HPDE6-E6E7 (cell line): ENCODE measurements around the gene VWA3B.
A peak's percentile ranks its signal among the peaks of the same experiment; 100 is the strongest.
"Not testable (repeated sequence)": the region's sequence is repeated elsewhere in the genome, so short reads cannot be mapped to it uniquely, and the experiment has no call there.

ENCODE experiments used
- DNase-seq: peaks from one replicate; pipeline ENCODE4 v3.0.0; 2011; ENCODE audit warnings: missing footprints; ENCODE audit errors: extremely low spot score

Gene VWA3B, protein sequence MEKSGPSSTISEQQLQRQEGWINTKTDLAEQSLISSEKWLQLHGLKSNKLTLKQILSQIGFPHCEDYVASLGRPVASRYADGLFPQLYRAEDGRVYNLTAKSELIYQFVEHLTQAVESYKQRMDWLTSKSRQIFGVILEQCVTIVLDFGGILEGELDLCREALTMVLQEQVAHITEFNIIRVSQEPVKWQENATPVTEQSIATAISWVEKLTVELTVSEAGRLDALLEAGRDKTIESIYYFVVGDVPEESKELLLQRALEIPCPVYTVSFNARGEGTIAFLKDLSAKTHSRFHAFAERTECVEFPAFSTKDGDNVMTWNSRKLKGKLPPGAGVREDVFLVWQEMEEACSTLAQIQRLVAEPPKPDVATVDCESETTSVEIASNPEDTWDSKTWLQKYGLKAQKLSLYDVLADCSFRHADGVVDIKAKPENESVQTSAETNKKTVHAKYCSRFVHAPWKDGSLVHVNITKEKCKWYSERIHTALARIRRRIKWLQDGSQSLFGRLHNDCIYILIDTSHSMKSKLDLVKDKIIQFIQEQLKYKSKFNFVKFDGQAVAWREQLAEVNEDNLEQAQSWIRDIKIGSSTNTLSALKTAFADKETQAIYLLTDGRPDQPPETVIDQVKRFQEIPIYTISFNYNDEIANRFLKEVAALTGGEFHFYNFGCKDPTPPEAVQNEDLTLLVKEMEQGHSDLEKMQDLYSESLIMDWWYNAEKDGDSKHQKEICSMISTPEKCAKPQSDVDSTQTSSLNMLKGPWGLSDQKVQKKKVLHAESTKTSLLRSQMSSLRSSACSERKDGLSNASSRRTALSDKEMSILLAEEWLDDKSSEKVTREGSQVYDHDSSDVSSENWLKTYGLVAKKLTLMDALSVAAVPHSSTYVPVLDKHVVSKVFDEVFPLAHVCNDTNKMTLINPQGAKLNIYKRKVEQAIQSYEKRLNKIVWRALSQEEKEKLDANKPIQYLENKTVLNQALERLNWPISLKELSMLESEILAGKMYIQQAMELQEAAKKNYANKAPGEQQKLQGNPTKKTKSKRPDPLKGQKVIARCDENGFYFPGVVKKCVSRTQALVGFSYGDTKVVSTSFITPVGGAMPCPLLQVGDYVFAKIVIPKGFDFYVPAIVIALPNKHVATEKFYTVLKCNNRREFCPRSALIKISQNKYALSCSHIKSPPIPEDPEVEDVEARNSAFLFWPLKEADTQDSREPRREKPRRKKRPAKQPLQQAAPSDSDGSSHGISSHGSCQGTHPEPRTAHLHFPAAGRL (N-terminal part only)

DNA sequence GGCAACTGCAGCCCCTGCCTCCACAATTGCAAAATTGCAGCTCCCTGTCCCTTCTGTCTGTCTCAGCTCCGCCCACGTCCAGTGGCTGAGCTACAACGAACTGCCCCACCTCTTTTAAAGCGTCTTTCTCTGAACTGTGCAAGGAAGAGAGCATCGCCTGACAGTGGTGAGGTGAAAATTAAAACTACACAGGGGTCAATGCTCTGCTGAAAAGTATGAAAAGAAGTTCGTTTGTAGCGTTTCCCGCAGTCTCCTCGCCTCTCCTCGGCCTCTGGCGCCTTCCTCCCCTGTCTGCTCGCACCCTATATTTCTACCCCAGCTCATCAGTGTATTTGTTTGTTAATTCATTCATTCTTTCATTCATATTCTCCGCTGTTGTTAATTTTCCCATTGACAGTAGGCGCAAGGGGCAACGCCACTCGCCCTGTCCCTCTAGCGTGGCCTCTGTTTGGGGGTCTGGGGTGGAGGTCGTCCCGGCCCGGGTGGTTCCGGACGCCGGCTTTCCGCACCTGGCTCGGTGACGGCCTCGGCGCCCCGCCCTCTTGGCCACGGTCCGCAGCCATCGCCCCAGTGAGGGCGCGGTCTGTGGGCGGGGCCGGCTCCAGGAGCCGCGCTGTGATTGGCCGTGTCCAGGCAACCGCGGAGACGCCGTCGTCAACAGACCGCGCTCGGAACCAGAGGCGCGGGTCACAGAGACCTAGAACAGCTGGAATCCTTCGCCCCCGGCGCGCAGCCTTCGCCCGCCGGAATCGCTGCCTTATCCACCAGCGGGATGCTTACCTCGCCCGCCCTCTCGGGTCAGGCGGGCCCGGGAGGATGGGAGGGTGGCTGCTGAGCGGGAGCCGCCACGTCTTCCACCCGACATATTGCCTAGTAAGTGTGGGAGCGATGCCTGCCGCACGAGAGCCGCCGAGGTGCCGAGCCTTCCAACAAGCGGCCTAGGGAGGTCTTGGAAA is at the start of gene VWA3B:
VWA3B (plus strand) TSS at position 677 of the 956 bp plus-strand sequence. CDS start 5,926 bp downstream, outside the sequence.
- DNase-seq: peak; percentile 60

DNA sequence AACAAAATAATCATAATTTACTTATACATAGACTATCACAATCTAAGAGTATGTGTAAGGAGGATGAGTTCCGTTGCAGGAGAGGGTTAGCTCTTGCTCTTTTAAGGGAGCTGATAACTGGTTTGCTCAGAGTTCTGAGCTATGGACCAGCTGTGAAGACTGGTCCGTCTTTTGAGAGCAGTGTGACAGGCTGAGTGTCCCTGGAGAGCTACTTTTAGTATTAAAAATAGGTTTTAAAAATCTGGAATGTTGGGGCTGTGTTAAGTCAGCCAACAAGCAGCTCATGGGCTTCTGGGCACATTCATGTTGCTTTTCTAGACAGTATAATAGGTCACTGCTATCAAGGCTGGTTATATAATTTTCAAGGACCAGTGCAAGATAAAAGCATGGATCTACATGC is 49.8 kb upstream of the VWA3B start:
- DNase-seq: no peak

DNA sequence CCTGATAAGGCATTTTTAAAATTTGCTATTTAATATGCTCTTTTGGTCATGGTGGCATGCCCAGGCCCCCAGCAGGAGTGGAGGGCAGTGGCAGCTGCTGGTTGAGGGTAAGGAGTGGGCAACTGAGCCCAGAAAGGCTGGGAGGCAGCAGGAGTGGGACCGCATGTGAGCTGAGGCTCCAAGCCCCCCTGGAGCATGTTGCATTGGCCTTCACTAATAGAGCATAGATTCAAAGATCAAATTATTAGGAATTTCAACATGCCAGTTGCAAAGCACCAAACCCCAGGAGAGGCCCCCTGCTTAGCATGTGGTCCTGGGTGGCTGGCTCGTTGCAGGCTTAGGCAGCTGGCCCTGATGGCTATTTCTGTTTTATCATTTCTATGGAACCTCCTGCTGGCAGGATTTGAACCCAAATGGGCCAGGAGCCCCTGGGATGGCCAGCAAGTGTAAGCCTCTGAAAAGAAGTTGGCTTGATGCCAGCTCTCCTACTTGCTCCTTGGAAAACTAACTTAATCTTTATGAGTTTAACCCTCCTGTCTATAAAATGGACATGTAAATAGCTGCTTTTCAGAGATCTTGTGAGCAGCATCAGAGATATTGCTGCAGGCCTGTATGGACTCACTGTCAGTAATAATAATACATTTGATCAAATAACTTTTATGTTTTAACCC is 49.2 kb upstream of the VWA3B start:
- DNase-seq: no peak

DNA sequence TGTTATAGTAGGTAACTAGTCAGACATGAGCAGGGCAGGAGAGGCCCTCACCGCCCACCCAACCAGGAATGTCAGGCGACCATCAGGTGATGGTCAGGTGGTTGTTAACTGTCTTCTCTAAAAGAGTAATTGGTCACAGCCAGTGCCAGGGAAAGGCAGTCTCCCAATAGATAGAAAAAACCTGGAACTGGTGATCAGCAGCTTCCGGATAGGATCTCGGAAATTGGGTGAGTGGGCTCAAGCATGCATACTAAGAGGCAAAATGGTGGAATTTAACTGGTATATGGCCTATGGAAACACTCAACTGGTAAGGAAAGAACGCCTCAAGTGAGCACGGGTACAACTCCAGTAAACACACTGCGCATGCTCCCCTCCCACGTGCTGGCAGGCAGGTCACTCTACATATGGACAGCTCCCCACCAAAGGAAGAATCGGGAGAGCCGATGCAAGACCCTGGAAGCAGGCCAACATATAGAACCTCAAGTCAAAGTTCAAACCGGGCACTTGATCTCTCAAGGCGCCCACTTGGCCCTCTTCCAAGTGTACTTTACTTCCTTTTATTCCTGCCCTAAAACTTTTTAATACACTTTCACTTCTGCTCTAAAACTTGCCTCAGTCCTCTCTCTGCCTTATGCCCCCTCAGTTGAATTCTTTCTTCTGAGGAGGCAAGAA is 47.7 kb upstream of the VWA3B start:
- no peak for DNase-seq

DNA sequence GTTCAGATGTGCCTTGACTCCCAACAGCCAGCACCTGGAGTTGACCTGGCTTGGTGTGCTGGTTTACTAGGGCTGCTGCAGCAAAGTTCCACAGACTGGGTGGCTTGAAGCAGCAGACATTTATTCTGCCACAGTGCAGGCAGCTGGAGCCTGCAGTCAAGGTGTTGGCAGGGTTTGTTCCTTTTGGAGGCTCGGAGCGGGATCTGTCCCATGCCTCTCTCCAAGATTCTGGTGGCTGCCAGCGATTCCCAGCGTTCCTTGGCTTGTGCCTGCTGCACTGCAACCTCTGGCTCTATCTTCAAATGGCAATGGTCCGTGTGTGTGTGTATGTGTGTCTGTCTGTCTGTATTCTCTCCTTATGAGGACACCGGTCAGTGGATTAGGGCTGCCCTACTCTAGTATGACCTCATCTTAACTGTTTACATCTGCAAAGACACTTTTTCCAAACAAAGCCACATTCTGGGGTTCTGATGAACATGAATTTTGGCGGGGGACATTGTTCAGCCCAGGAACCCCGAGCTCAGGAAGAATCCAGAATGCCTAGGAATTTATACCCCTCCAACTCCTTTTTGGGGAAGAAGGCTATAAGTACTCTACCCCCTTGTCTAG is 46.5 kb upstream of the VWA3B start:
- DNase-seq: no peak

DNA sequence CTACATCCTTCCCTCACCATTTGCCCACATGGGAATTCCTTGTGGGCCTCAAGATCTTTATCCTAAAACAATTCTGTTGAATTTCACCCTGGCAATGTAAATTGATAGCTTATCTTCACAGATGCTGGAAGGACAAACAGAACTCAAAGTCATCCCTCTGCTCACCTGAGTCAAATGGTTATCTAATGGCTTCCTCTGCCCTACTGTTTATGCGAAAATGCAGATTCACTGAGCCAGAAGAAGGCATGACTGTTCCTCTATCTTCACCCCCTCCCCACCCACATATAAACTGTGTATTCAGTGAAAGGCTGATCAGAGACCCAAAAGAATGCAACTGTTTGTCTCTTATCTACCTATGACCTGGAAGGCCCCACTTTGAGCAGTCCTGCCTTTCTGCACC is 43.9 kb upstream of the VWA3B start:
- no peak for DNase-seq

DNA sequence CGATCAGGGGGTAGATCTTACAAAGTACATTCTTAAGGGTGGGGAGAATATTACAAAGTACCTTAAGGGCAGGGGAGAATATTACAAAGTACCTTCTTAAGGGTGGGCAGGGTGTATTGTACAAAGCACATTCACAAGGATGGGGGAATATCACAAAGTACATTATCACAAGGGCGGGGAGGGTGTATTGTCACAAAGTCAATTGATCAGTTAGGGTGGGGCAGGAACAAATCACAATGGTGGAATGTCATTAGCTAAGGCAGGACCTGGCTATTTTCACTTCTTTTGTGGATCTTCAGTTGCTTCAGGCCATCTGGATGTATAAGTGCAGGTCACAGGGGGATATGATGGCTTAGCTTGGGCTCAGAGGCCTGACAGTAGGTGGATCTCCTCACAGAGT is 42.2 kb upstream of the VWA3B start:
- DNase-seq: not testable (repeated sequence)

DNA sequence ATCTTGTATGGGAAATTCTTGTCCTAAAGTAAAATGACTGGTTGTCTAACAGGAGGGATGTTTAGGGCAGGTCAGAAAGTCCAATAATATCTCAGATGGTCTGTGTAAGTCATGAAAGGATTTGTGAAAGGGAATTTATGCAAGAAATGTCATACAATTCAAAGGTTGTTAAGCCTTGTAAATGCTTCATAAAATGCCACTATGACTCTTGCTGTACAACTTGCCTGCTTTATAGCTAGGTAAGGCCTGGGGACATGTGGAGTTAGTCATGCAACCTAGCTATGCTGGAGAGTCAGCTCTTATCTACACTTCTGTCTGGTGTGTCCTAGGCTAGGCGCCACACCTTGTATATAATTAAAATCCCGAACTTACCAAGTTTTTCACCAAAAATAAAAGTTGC is 36.9 kb upstream of the VWA3B start:
- no peak for DNase-seq

DNA sequence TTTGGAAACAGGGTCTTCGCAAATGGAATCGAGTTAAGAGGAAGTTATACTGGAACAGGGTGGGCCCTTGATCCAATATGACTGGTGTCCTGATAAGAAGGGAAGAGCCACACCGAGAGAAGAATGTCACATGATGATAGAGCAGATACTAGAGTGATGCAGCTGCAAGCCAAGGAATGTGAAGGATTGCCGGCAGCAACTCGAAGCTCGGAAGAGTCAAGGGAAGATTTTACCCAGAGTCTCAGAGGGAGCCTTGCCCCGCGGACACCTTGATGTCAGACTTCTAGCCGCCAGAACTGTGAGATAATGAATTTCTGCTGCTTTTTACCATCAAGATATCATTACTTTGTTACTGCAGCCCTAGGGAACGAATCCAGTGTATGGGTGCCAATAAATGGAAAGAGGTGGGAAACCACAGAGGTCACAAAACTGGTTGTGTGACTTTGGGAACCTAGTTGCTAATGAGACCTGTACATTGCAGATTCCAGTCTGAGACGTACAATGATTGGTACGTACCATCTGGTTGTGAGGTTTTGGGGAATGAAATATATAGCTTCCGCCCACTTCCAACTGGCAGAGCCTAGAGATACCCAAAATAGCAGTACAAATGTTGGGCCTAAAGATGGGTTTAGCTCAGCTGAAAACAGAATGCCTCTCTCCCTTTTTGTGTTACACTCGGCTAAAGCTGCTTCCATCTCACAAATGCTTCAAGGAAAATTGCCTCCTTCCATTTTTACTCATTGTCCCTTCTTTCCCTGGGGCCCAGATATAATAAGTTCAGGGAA is 28.6 kb upstream of the VWA3B start:
- DNase-seq: no peak

DNA sequence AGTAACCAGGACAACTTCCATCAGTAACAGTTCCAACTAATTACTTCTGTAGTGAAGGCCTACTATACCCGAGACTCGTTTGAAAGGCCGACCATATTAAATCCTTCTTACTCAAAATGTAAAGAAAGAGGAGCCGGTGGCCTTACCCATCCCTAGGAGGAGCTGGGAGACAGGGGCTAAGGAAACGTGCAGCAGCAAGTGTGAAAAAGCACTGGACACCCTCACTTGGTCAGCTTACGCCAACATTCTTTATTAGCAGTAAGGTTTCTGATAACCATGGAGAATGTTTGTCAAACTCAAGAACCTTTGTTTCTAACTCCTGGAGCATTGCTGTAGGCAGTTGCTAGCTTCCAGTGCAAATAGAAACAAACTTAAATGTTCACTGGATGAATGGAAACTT is 26.7 kb upstream of the VWA3B start:
- no peak for DNase-seq

DNA sequence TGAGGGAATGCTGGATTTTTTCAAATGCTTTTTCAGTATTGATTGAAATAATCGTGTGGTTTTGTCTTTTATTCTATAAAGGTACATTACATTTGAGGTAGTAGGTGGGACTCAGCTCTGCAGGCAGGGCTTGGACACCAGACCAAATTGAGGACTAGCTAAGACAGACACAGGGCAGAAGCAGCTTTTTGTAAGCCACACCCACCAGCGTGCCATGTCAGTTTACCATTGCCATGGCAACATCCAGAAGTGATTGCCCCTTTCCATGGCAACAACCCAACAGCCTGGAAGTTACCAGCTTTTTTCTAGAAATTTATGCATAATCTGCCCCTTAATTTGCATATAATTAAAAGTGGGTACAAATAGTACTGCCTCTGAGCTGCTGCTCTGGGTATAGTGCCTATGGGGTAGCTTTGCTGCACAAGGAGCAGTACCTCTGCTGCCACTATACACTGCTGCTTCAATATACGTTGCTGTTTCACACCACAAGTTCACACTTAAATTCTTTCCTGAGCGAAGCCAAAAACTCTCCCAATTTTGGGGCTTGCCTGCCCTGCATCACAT is 23.6 kb upstream of the VWA3B start:
- no peak for DNase-seq

DNA sequence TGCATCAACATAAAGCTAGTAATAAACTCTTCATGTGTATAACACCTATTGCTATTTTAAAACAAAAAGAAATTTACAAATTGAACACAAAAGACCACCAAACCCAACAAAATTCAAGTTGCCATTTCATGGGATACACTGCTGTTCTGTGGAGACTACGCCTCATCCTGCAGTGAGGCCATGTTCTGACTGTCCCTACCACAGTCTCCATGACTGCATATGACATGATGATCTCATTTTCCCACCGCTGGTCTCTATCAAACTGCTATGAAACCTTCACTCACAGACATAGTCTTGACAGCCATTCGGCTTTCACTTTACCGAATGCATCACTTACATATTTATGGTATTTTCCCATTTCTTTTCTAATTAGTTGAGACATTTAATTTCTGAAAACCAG is 21.2 kb upstream of the VWA3B start:
- no peak for DNase-seq

DNA sequence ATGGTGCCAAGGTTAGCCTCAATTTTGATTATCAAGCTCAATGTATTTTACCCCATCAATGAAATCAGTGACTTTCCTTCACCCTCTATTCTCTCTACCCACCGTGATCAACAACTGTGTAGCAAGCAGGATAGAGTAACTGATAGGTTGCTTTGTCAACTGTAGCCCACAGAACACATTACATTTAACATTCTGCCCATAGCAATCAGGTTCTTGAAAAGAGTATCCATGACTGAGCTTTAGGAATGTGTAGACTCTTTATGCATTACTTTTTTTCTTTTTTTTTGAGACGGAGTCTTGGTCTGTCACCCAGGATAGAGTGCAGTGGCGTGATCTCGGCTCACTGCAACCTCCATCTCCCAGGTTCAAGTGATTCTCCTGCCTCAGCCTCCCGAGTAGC is 19.8 kb upstream of the VWA3B start:
- no peak for DNase-seq

DNA sequence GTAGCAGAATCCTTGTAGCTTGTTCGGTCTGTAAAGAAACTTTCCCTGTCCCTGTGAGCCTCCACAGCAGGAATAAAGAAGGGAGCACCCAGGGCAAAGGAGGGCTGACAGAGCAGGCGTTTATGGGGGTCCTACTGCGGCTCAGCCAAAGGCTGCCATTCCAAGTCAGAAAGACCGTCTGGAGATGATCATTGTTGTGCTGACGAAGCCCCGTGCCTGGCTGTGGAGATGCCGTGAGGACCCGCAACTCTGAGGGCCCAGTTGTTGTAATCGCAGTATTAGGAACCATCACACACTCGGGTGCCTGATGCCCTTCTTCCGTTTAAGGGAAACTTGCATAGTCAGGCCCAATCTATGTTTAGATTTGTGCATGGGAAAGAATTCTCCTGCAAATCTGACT is 16.9 kb upstream of the VWA3B start:
- no peak for DNase-seq

DNA sequence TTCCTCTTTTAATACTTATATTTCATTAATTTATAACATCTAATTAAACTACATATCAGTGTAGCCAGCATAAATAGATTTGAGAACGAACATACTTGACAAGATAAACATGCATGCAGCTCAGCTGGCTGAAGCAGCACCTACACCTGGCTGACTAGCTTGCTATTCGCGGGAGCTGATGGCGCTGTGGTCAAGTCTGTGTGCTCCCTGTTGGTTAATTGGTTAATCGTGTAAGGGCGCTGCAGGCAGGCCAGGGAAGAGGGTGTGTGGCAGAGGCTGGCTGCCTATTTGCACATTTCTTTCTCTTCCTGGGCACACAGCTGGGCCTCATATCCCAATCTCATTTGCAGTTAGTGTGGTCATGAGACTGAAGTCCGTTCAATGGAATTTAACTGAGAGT is 14.5 kb upstream of the VWA3B start:
- no peak for DNase-seq

DNA sequence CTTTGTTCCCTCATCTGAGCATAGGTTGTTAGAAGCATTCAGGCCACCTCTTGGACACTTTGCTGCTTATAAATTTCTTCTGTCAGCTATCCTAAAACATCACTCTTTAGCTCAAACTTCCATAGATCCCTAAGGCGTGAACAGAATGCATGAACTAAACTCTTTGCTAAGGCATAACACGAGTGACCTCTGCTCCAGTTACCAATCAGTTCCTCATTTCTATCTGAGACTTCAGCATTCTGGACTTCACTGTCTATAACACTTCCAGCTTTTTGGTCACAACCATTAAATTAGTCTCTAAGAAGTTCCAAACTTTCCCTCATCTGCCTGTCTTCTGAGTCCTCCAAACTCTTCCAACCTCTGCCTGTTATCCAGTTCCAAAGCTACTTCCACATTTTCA is 8.3 kb upstream of the VWA3B start:
- DNase-seq: no peak

DNA sequence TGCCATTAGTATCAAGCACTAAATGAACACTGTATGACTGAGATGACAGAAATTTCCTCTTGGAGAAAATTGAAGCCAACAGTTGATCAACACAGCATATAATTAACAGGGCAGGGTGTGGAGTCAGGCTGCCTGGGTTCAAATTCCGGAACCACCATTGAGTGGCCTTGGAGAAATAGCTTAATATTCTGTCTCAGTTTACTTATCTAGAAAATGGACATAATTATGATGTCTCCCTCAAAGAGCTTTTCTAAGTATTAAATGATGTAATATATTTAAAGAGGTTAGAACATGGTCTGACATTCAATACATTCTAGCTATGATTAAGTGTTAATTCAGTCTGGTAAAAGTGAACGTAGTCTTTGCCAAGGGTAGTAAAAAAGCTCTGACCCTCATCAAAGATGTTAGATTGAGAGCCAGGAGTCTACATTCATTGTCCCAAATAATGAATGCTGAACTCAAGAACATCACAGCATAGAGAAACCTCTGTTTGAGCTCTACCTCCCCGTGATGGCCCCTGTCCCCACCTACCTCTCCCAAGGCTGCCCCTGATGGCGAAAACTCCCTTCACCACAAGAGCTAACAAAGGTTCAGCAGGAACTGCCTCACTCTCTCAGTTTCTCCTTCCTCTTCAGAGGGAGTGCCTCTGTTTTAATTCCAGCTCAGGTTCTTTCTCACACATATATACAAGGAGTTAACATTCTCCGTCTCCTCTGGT is 2.7 kb upstream of the VWA3B start:
- no peak for DNase-seq

DNA sequence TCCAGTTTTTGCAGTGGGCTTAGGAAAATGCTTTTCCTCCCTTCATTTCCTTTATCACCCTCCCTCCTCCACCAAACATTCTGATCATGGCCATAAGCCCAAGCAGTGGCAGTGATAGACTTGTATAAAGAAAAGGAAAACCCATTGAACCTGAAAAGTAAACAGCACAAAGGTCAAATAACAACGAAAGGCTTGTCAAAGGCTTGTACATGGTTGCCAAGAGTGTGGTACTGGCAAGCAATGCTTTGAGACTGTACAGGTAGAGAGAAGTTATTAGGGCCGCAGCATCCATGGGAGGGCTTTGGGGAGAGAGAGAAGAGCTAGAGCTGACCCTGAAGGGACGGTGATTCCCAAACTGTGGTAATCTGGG is 2.1 kb upstream of the VWA3B start:
- DNase-seq: no peak
